Globus pallidus (tissue), 1 donor: ENCODE measurements around the gene MYBPC3.
"Not testable (repeated sequence)": the region's sequence is repeated elsewhere in the genome, so short reads cannot be mapped to it uniquely, and the experiment has no call there.

ENCODE experiments used
- DNase-seq: peaks from one replicate; pipeline ENCODE4 v3.0.0-alpha.2; 2015; ENCODE audit warnings: low spot score

The MYBPC3 gene

GRCh38 chr11:47337229-47337924 lies 15.1 kb downstream of the MYBPC3 start:
- no peak for DNase-seq

GRCh38 chr11:47336595-47336994 lies 15.9 kb downstream of the MYBPC3 start:
- no peak for DNase-seq

- no peak for DNase-seq
Observed at GRCh38 chr11:47335733-47336132, 16.8 kb downstream of the MYBPC3 start.

GRCh38 chr11:47334699-47335411 lies 17.6 kb downstream of the MYBPC3 start:
- DNase-seq: not testable (repeated sequence)

GRCh38 chr11:47333886-47334443 lies 18.5 kb downstream of the MYBPC3 start:
- no peak for DNase-seq

GRCh38 chr11:47333526-47333845 lies 19.0 kb downstream of the MYBPC3 start:
- DNase-seq: no peak

GRCh38 chr11:47332791-47333525 lies 19.5 kb downstream of the MYBPC3 start:
- no peak for DNase-seq

- DNase-seq: no peak
Observed at GRCh38 chr11:47332303-47332711, 20.2 kb downstream of the MYBPC3 start.

- no peak for DNase-seq
Observed at GRCh38 chr11:47331454-47332302, 20.8 kb downstream of the MYBPC3 start.

- no peak for DNase-seq
Observed at GRCh38 chr11:47329987-47330931, 22.2 kb downstream of the MYBPC3 start.

- no peak for DNase-seq
Observed at GRCh38 chr11:47329431-47329986, 23.0 kb downstream of the MYBPC3 start.

- DNase-seq: peak; percentile 24
Observed at GRCh38 chr11:47328449-47329390, 23.8 kb downstream of the MYBPC3 start.

GRCh38 chr11:47327949-47328348 lies 24.6 kb downstream of the MYBPC3 start:
- DNase-seq: no peak

- DNase-seq: no peak
Observed at GRCh38 chr11:47327025-47327424, 25.5 kb downstream of the MYBPC3 start.

- DNase-seq: no peak
Observed at GRCh38 chr11:47326198-47326597, 26.3 kb downstream of the MYBPC3 start.

GRCh38 chr11:47325271-47326041 lies 27.0 kb downstream of the MYBPC3 start:
- no peak for DNase-seq

- DNase-seq: no peak
Observed at GRCh38 chr11:47324520-47324919, 28.0 kb downstream of the MYBPC3 start.

GRCh38 chr11:47318166-47318565 lies 34.3 kb downstream of the MYBPC3 start:
- DNase-seq: no peak
